Trophoblast cell (in vitro differentiated cells and primary cell): ENCODE results near the gene PKP1.

Experiments
- DNase-seq, 2 donors: peaks; one replicate each; pipeline ENCODE4 v3.0.0-alpha.2; 2016
- H2AFZ ChIP-seq: 2 replicates; pipeline ENCODE4 v1.6.1; 2013; ENCODE audit warnings: low read length, moderate library complexity, mild to moderate bottlenecking; ENCODE audit not compliant: insufficient read depth, poor library complexity
- H2AK5ac ChIP-seq: 2 replicates; pipeline ENCODE4 v1.6.1; 2013; ENCODE audit warnings: mild to moderate bottlenecking, low read length
- H2BK120ac ChIP-seq: 2 replicates; pipeline ENCODE4 v1.6.1; 2013; ENCODE audit warnings: low read length, mild to moderate bottlenecking, moderate library complexity; ENCODE audit not compliant: insufficient read depth, poor library complexity
- H2BK12ac ChIP-seq: 2 replicates; pipeline ENCODE4 v1.6.1; 2013; ENCODE audit warnings: mild to moderate bottlenecking, low read length, moderate library complexity
- H2BK5ac ChIP-seq: 2 replicates; pipeline ENCODE4 v1.6.1; 2013; ENCODE audit warnings: low read length, low read depth, moderate library complexity, mild to moderate bottlenecking; ENCODE audit not compliant: poor library complexity
- H3K14ac ChIP-seq: 2 replicates; pipeline ENCODE4 v1.6.1; 2013; ENCODE audit warnings: mild to moderate bottlenecking, low read length
- H3K18ac ChIP-seq: 2 replicates; pipeline ENCODE4 v1.6.1; 2013; ENCODE audit warnings: mild to moderate bottlenecking, low read length
- H3K23ac ChIP-seq: 2 replicates; pipeline ENCODE4 v1.6.1; 2013; ENCODE audit warnings: low read length
- H3K27ac ChIP-seq: 2 replicates; pipeline ENCODE4 v1.5.1; 2013; ENCODE audit warnings: low read depth, mild to moderate bottlenecking, inconsistent platforms, low read length, moderate library complexity
- H3K27me3 ChIP-seq: 2 replicates; pipeline ENCODE4 v1.6.1; 2013; ENCODE audit warnings: inconsistent platforms, mild to moderate bottlenecking, low read length, moderate library complexity; ENCODE audit not compliant: insufficient read depth
- H3K36me3 ChIP-seq, 2 experiments: 1 replicate in 1 of 2; 2 replicates in 1 of 2; pipeline ENCODE4 v1.6.1; 2013; ENCODE audit warnings: low read length in 2 of 2, mild to moderate bottlenecking in 2 of 2, moderate library complexity in 1 of 2; ENCODE audit not compliant: insufficient read depth in 2 of 2, control insufficient read depth in 1 of 2
- H3K4ac ChIP-seq: 2 replicates; pipeline ENCODE4 v1.6.1; 2013; ENCODE audit warnings: low read depth, mild to moderate bottlenecking, low read length, moderate library complexity
- H3K4me1 ChIP-seq, 2 experiments: 1 replicate in 1 of 2; 2 replicates in 1 of 2; pipeline ENCODE4 v1.6.1; 2013; ENCODE audit warnings: low read length in 2 of 2, mild to moderate bottlenecking in 2 of 2, moderate library complexity in 1 of 2; ENCODE audit not compliant: insufficient read depth in 2 of 2, control insufficient read depth in 1 of 2
- H3K4me2 ChIP-seq: 2 replicates; pipeline ENCODE4 v1.6.1; 2013; ENCODE audit warnings: inconsistent platforms, mild to moderate bottlenecking, low read length, moderate library complexity
- H3K4me3 ChIP-seq: 2 replicates; pipeline ENCODE4 v1.5.1; 2013; ENCODE audit warnings: mild to moderate bottlenecking, low read depth, low read length, inconsistent platforms
- H3K79me1 ChIP-seq: one replicate; pipeline ENCODE4 v1.6.1; 2013; ENCODE audit warnings: low read length
- H3K79me2 ChIP-seq: 2 replicates; pipeline ENCODE4 v1.6.1; 2013; ENCODE audit warnings: low read length, mild to moderate bottlenecking; ENCODE audit not compliant: control insufficient read depth, insufficient read depth, poor library complexity
- H3K9ac ChIP-seq: 2 replicates; pipeline ENCODE4 v1.6.1; 2013; ENCODE audit warnings: mild to moderate bottlenecking, low read length
- H3K9me3 ChIP-seq: 2 replicates; pipeline ENCODE4 v1.6.1; 2013; ENCODE audit warnings: low read depth, mild to moderate bottlenecking, control low read depth, inconsistent platforms, low read length; ENCODE audit not compliant: insufficient read depth
- H4K12ac ChIP-seq: 2 replicates; pipeline ENCODE4 v1.6.1; 2013; ENCODE audit warnings: low read depth, mild to moderate bottlenecking, low read length, moderate library complexity
- H4K8ac ChIP-seq: 2 replicates; pipeline ENCODE4 v1.6.1; 2013; ENCODE audit warnings: low read depth, mild to moderate bottlenecking, low read length, moderate library complexity
- H4K91ac ChIP-seq: one replicate; pipeline ENCODE4 v1.6.1; 2013; ENCODE audit warnings: low read depth, mild to moderate bottlenecking, low read length, moderate library complexity
- whole genome bisulfite sequencing: extraction: QIAGEN DNeasy Blood & Tissue Kit; methylation state at CpG from one replicate; pipeline ENCODE4 v1.1.7; 2013; ENCODE audit warnings: missing lambda C conversion rate; ENCODE audit not compliant: insufficient read length, insufficient coverage; ENCODE audit errors: extremely low coverage; 5-methylcytosine and 5-hydroxymethylcytosine counted together

The PKP1 gene

GRCh38 chr1:201318504-201319340, 35.4 kb downstream of the PKP1 start:
- no peak overlapping the region for H2BK12ac ChIP-seq
- no peak overlapping the region for H4K12ac ChIP-seq
- H2AK5ac ChIP-seq, result no peak overlapping the region
- no peaks in the 10 kb centered on the region for H3K79me2 ChIP-seq
- DNase-seq, result no peak
- H3K27ac ChIP-seq, result no peak overlapping the region
- H2BK120ac ChIP-seq, result no peak overlapping the region
- no peak overlapping the region for H3K9ac ChIP-seq
- no peak overlapping the region for H3K23ac ChIP-seq
- peaks cover 2% of the 10 kb centered on the region for H3K9me3 ChIP-seq
- H3K4me3 ChIP-seq, result no peak overlapping the region
- no peaks in the 10 kb centered on the region for H3K27me3 ChIP-seq
- H4K8ac ChIP-seq, result no peak overlapping the region
- H2AFZ ChIP-seq, result no peak overlapping the region
- H2BK5ac ChIP-seq, result no peak overlapping the region
- no peak overlapping the region for H3K4ac ChIP-seq
- no peak overlapping the region for H4K91ac ChIP-seq
- no peaks in the 10 kb centered on the region for H3K4me1 ChIP-seq
- no peak overlapping the region for H3K4me2 ChIP-seq
- H3K18ac ChIP-seq, result no peak overlapping the region
- no CpG with 5 or more reads among the region's 15 CpGs for WGBS
- H3K79me1 ChIP-seq, result no peaks in the 10 kb centered on the region
- no peaks in the 10 kb centered on the region for H3K36me3 ChIP-seq
- no peak overlapping the region for H3K14ac ChIP-seq

- Histone ChIP-seq H3K4ac (no peak overlapping the region), H2AK5ac (no peak overlapping the region), H3K23ac (no peak overlapping the region), H3K9me3 (peaks cover 2% of the 10 kb centered on the region), H4K91ac (no peak overlapping the region), H2AFZ (no peak overlapping the region), H3K27ac (no peak overlapping the region), H2BK12ac (no peak overlapping the region), H3K9ac (no peak overlapping the region), H3K36me3 (no peaks in the 10 kb centered on the region), H3K4me1 (no peaks in the 10 kb centered on the region), H3K18ac (no peak overlapping the region), H3K27me3 (no peaks in the 10 kb centered on the region), H3K4me2 (no peak overlapping the region), H3K79me2 (no peaks in the 10 kb centered on the region), H4K12ac (no peak overlapping the region), H3K79me1 (no peaks in the 10 kb centered on the region), H4K8ac (no peak overlapping the region), H3K14ac (no peak overlapping the region), H2BK120ac (no peak overlapping the region), H2BK5ac (no peak overlapping the region), H3K4me3 (no peak overlapping the region)
- WGBS, result no CpG with 5 or more reads among the region's 6 CpGs
- DNase-seq, result no peak
Observed at GRCh38 chr1:201319631-201320030, 36.3 kb downstream of the PKP1 start.

- no peak overlapping the region for H4K12ac ChIP-seq
- whole genome bisulfite sequencing, result no CpG with 5 or more reads among the region's 12 CpGs
- no peak overlapping the region for H2AFZ ChIP-seq
- no peak for DNase-seq
- no peaks in the 10 kb centered on the region for H3K4me1 ChIP-seq
- H2BK5ac ChIP-seq, result no peak overlapping the region
- no peak overlapping the region for H4K8ac ChIP-seq
- H2BK120ac ChIP-seq, result no peak overlapping the region
- no peak overlapping the region for H4K91ac ChIP-seq
- no peak overlapping the region for H3K27ac ChIP-seq
- H3K79me2 ChIP-seq, result no peaks in the 10 kb centered on the region
- H3K9ac ChIP-seq, result no peak overlapping the region
- no peak overlapping the region for H3K4ac ChIP-seq
- H3K27me3 ChIP-seq, result no peaks in the 10 kb centered on the region
- H3K14ac ChIP-seq, result no peak overlapping the region
- no peak overlapping the region for H3K23ac ChIP-seq
- H2AK5ac ChIP-seq, result no peak overlapping the region
- no peak overlapping the region for H2BK12ac ChIP-seq
- peaks cover 2% of the 10 kb centered on the region for H3K9me3 ChIP-seq
- H3K79me1 ChIP-seq, result no peaks in the 10 kb centered on the region
- H3K4me3 ChIP-seq, result no peak overlapping the region
- no peak overlapping the region for H3K4me2 ChIP-seq
- H3K36me3 ChIP-seq, result no peaks in the 10 kb centered on the region
- H3K18ac ChIP-seq, result no peak overlapping the region
Observed at GRCh38 chr1:201320168-201320788, 37.0 kb downstream of the PKP1 start.

- Histone ChIP-seq H3K4ac (no peak overlapping the region), H3K27ac (no peak overlapping the region), H4K91ac (no peak overlapping the region), H3K4me3 (no peak overlapping the region), H4K12ac (no peak overlapping the region), H2BK12ac (no peak overlapping the region), H2AK5ac (no peak overlapping the region), H3K79me2 (no peaks in the 10 kb centered on the region), H3K4me1 (no peaks in the 10 kb centered on the region), H2BK5ac (no peak overlapping the region), H2AFZ (no peak overlapping the region), H4K8ac (no peak overlapping the region), H3K4me2 (no peak overlapping the region), H3K36me3 (no peaks in the 10 kb centered on the region), H3K9ac (no peak overlapping the region), H3K14ac (no peak overlapping the region), H2BK120ac (no peak overlapping the region), H3K23ac (no peak overlapping the region), H3K27me3 (no peaks in the 10 kb centered on the region), H3K79me1 (no peaks in the 10 kb centered on the region), H3K18ac (no peak overlapping the region), H3K9me3 (no peaks in the 10 kb centered on the region)
- no peak for DNase-seq
- no CpG with 5 or more reads among the region's 15 CpGs for WGBS
Observed at GRCh38 chr1:201321826-201322390, 38.6 kb downstream of the PKP1 start.
